ENCODE measurements around the gene SMS. TPM values are rescaled to one million over a fixed set of nuclear protein-coding genes. Genes with fewer than 3 reads are reported as not detected.
"Not testable (repeated sequence)": the region's sequence is repeated elsewhere in the genome, so short reads cannot be mapped to it uniquely, and the experiment has no call there.

SMS gene
- total RNA-seq, 1 donor from 2014 or later = 53.4 TPM

DNA sequence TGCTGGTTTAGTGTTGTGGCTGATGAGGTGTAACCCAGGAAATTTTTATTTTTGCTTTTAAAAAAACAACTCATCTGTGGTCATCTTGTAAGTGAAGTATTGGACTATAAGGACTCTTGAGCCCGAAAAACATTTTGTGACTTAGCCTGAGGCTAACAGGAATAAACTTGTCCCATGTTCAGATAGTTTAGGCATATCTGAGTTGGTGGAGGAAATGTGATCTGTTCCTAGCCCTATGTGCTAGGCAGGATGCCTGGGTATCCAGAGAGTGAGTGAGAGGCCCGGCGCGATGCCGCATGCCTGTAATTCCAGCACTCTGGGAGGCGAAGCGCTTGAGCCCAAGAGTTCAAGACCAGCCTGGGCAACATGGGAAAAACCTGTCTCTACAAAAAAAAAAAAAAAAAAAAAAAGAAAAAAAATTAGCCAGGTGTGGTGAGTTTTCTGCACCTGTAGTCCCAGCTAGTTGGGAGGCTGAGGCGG, 3.7 kb downstream of the SMS start:
- peaks cover 6% of the 10 kb centered on the region for H3K4me1 ChIP-seq
- H3K9me3 ChIP-seq = no peaks in the 10 kb centered on the region
- no peak overlapping the region for H3K4me3 ChIP-seq
- H3K27ac ChIP-seq = no peak overlapping the region
- ATAC-seq (no peak), DNase-seq (no peak)
- TF ChIP-seq, protein P1, sequence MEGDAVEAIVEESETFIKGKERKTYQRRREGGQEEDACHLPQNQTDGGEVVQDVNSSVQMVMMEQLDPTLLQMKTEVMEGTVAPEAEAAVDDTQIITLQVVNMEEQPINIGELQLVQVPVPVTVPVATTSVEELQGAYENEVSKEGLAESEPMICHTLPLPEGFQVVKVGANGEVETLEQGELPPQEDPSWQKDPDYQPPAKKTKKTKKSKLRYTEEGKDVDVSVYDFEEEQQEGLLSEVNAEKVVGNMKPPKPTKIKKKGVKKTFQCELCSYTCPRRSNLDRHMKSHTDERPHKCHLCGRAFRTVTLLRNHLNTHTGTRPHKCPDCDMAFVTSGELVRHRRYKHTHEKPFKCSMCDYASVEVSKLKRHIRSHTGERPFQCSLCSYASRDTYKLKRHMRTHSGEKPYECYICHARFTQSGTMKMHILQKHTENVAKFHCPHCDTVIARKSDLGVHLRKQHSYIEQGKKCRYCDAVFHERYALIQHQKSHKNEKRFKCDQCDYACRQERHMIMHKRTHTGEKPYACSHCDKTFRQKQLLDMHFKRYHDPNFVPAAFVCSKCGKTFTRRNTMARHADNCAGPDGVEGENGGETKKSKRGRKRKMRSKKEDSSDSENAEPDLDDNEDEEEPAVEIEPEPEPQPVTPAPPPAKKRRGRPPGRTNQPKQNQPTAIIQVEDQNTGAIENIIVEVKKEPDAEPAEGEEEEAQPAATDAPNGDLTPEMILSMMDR (IDR thresholded peaks at IDR 0.05) = no peak
- intact Hi-C loops (cut with DNase I) = no loop called here
- no peaks in the 10 kb centered on the region for H3K36me3 ChIP-seq
- no peaks in the 10 kb centered on the region for H3K27me3 ChIP-seq

DNA sequence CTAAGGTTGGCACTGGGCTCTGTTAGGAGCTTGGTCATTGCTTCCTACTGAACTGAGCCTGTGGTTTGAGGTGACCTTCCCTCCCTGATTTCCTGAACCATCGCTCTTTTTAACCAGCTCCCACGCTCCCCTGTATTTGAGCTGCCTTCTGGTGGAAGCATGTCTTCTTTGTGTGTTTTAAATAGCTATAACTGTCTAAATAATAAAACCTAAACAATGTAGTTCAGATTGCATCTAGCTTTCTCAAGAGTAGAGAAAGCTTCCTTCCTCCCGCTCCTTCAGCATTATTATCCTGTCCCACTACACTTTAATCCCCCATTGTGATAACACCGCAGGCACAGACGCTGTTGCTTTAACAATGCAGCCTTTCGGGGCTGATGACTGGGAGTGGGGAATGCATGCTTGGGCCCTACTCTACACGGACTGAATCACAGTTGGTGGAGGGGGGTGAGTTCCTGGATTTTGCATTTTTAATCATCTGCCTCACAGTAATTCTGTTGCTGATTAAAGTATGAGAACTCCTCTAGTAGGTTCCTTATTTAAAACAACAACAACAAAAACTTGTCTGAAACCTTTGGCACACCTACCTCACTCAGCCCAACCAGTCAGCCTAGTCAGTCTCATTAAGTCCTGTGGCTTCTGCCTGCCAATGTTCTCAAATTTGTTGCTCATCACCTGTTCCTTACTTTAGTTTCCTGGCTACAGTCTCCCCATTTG, 6.6 kb downstream of the SMS start:
- no peaks in the 10 kb centered on the region for H3K27me3 ChIP-seq
- no peak overlapping the region for H3K27ac ChIP-seq
- no peak for ATAC-seq

DNA sequence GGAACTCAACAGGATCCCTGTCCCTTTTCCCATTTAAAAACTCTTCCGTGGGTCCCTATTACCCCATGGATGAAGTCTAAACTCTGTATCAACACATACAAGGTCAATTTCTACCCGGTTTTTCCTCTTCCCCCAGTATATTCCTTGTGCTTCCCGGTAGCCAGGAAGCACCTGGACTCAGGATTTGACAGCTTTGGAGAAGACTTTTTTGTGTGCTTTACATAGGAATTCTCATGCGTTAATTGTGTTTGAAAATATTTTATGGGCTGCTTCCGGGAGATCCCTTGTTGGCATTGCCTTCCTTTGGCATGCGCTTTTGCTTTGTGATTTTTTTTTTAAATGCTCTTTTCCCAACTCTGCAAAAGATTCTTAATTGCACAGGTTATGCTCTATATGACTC, 7.2 kb downstream of the SMS start:
- Histone ChIP-seq H3K4me1 (peaks cover 6% of the 10 kb centered on the region), H3K27me3 (no peaks in the 10 kb centered on the region), H3K4me3 (no peak overlapping the region), H3K27ac (no peak overlapping the region), H3K9me3 (no peaks in the 10 kb centered on the region), H3K36me3 (no peaks in the 10 kb centered on the region)
- DNase-seq (no peak), ATAC-seq (no peak)
- TF ChIP-seq, protein P1 (IDR thresholded peaks at IDR 0.05) = no peak
- intact Hi-C loops (cut with DNase I) = no loop called here

More for the DNA sequence above, 6.6 kb downstream of the SMS start:
- no peaks in the 10 kb centered on the region for H3K9me3 ChIP-seq
- no peak for DNase-seq
- intact Hi-C loops (cut with DNase I) = no loop called here
- H3K4me1 ChIP-seq = peaks cover 6% of the 10 kb centered on the region
- TF ChIP-seq, protein P1 (IDR thresholded peaks at IDR 0.05) = no peak
- H3K4me3 ChIP-seq = no peak overlapping the region
- H3K36me3 ChIP-seq = no peaks in the 10 kb centered on the region

DNA sequence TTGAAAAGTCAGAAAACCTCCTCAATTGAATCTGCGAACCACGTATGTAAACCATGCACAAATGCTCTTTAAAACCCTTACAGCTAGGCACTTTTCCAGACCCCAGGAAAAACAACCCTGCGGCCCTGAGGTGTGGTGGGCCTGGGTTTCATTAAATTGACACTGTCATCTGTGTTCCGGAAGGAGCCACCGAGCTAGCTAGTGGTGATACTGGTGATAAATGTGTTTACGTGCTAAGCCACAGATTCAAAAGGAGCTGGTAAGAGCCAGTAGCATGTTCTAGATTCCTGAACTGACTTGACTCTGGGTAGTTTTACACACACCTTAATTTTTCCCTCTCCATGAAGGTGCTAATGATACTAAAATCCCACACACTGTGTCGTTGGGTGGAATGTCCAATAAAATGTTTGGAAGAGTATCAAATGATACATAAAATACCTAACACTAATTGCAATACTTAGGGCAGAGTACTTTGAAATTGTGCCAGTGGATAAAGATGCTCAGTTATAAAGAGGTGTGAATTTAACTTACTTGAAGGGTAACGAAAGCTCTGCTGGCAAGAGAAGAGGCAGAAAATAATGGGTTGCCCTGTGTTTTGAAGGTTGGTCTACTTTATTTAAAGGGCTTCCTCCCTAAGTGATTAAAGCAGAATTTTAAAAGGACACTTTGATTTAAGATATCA, 8.5 kb downstream of the SMS start:
- intact Hi-C loops (cut with DNase I) = no loop called here
- ATAC-seq = no peak
- Histone ChIP-seq H3K27me3 (no peaks in the 10 kb centered on the region), H3K4me3 (no peak overlapping the region), H3K27ac (no peak overlapping the region), H3K36me3 (no peaks in the 10 kb centered on the region), H3K4me1 (peaks cover 6% of the 10 kb centered on the region), H3K9me3 (no peaks in the 10 kb centered on the region)
- TF ChIP-seq, protein P1 (IDR thresholded peaks at IDR 0.05) = no peak
- DNase-seq = no peak

DNA sequence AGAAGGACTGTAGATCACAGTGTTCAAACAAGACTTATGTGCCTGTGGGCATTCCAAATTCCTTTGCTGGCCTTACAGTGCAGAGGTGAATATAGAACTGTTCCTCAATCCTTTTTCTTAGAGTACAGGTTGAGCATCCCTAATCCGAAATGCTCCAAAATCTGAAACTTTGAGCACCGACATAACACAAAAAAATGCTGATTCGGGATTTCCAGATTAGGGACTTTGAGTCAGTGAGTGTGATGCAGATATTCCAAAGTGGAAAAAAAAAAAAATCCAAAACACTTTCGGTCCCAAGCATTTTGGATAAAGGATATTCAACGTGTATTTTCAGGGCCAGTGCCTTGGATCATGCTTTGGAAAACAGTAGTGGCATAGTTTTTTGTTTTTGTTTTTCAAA, 9.2 kb downstream of the SMS start:
- peaks cover 6% of the 10 kb centered on the region for H3K4me1 ChIP-seq

DNA sequence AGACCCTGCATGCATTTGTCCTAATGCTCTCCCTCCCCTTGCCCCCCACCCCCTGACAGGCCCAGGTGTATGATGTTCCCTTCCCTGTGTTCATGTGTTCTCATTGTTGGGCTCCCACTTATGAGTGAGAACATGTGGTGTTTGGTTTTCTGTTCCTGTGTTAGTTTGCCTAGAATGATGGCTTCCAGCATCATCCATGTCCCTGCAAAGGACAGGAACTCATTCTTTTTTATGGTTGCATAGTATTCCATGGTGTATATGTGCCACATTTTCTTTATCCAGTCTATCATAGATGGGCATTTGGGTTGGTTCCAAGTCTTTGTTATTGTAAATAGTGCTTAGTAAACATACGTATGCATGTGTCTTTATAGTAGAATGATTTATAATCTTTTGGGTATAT, 10.0 kb downstream of the SMS start:
- DNase-seq; H3K4me1 ChIP-seq; H3K27ac ChIP-seq; H3K27me3 ChIP-seq; ATAC-seq; H3K4me3 ChIP-seq; H3K9me3 ChIP-seq; H3K36me3 ChIP-seq; intact Hi-C loops (cut with DNase I): not testable (repeated sequence)

More for the DNA sequence above, 9.2 kb downstream of the SMS start:
- intact Hi-C loops (cut with DNase I) = no loop called here
- ATAC-seq = no peak
- no peaks in the 10 kb centered on the region for H3K36me3 ChIP-seq
- TF ChIP-seq, protein P1 (IDR thresholded peaks at IDR 0.05) = no peak
- H3K9me3 ChIP-seq = no peaks in the 10 kb centered on the region
- no peak for DNase-seq
- no peaks in the 10 kb centered on the region for H3K27me3 ChIP-seq
- H3K4me3 ChIP-seq = no peak overlapping the region
- no peak overlapping the region for H3K27ac ChIP-seq

Measured in upper lobe of right lung (tissue), 1 donor.